IPS-20b (cell line): Measurements from ENCODE around the gene GALNT1.

Experiments
- H3K27ac ChIP-seq: one replicate; pipeline ENCODE4 v1.5.1; 2013; ENCODE audit warnings: low read length
- H3K27me3 ChIP-seq: 2 replicates; pipeline ENCODE4 v1.6.1; 2013; ENCODE audit warnings: mild to moderate bottlenecking, low read length, inconsistent platforms; ENCODE audit not compliant: insufficient read depth
- H3K36me3 ChIP-seq: 2 replicates; pipeline ENCODE4 v1.6.1; 2013; ENCODE audit warnings: low read depth, mild to moderate bottlenecking, inconsistent platforms, low read length, moderate library complexity; ENCODE audit not compliant: insufficient read depth
- H3K4me1 ChIP-seq: 2 replicates; pipeline ENCODE4 v1.6.1; 2013; ENCODE audit warnings: mild to moderate bottlenecking, control low read depth, inconsistent platforms, low read length, moderate library complexity; ENCODE audit not compliant: insufficient read depth
- H3K4me3 ChIP-seq: 2 replicates; pipeline ENCODE4 v1.5.1; 2013; ENCODE audit warnings: mild to moderate bottlenecking, low read length, inconsistent platforms
- H3K9ac ChIP-seq: 2 replicates; pipeline ENCODE4 v1.6.1; 2013; ENCODE audit warnings: low read depth, mild to moderate bottlenecking, inconsistent platforms, low read length, moderate library complexity
- H3K9me3 ChIP-seq: 2 replicates; pipeline ENCODE4 v1.6.1; 2013; ENCODE audit warnings: mild to moderate bottlenecking, low read depth, low read length, inconsistent platforms; ENCODE audit not compliant: insufficient read depth

The GALNT1 gene

GRCh38 chr18:35584735-35585134 is 3.2 kb downstream of the GALNT1 start:
- Histone ChIP-seq H3K36me3 (no peaks in the 10 kb centered on the region), H3K4me1 (peaks cover 19% of the 10 kb centered on the region), H3K9me3 (peaks cover 19% of the 10 kb centered on the region), H3K27me3 (peaks cover 14% of the 10 kb centered on the region), H3K27ac (no peak overlapping the region), H3K4me3 (no peak overlapping the region), H3K9ac (no peak overlapping the region)

- H3K27ac ChIP-seq: no peak overlapping the region
- H3K27me3 ChIP-seq: peaks cover 7% of the 10 kb centered on the region; the same call in 1 of the 2 replicates
- no peak overlapping the region for H3K9ac ChIP-seq
- H3K36me3 ChIP-seq: no peaks in the 10 kb centered on the region
- H3K4me1 ChIP-seq: peaks cover 19% of the 10 kb centered on the region
- peaks cover 19% of the 10 kb centered on the region for H3K9me3 ChIP-seq
- H3K4me3 ChIP-seq: no peak overlapping the region
Measured at GRCh38 chr18:35585608-35586007, 4.1 kb downstream of the GALNT1 start.

DNA sequence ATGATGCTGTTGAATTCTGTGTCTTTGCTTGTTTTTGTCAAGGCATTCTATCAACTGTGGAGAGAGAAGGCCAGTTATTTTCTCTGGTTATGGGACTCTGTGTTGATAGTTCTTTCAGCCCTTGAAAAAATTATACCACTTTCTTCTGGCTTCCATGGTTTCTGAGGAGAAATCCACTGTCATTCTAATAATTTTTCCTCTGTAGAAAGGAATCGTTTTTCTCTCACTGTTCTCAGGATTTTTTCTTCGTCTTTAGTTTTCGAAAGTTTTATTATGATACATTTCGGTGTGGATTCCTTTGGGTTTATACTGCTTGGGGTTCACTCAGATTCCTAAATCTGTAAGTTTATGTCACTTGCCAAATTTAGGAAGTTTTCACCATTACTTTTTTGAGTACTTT is 6.6 kb downstream of the GALNT1 start:
- H3K9ac ChIP-seq: no peak overlapping the region

GRCh38 chr18:35588995-35589394 is 7.5 kb downstream of the GALNT1 start:
- no peaks in the 10 kb centered on the region for H3K27me3 ChIP-seq
- peaks cover 19% of the 10 kb centered on the region for H3K9me3 ChIP-seq
- peaks cover 6% of the 10 kb centered on the region for H3K4me1 ChIP-seq
- H3K9ac ChIP-seq: no peak overlapping the region
- no peak overlapping the region for H3K27ac ChIP-seq
- H3K4me3 ChIP-seq: no peak overlapping the region
- H3K36me3 ChIP-seq: no peaks in the 10 kb centered on the region

More for the DNA sequence above, 6.6 kb downstream of the GALNT1 start:
- Histone ChIP-seq H3K27ac (no peak overlapping the region), H3K4me1 (peaks cover 10% of the 10 kb centered on the region), H3K4me3 (no peak overlapping the region), H3K36me3 (no peaks in the 10 kb centered on the region), H3K27me3 (no peaks in the 10 kb centered on the region), H3K9me3 (peaks cover 19% of the 10 kb centered on the region)

GRCh38 chr18:35589546-35589945 is 8.0 kb downstream of the GALNT1 start:
- H3K9ac ChIP-seq: no peak overlapping the region
- H3K27me3 ChIP-seq: no peaks in the 10 kb centered on the region
- H3K27ac ChIP-seq: no peak overlapping the region
- no peaks in the 10 kb centered on the region for H3K36me3 ChIP-seq
- peaks cover 14% of the 10 kb centered on the region for H3K9me3 ChIP-seq
- H3K4me1 ChIP-seq: peaks cover 6% of the 10 kb centered on the region
- no peak overlapping the region for H3K4me3 ChIP-seq

DNA sequence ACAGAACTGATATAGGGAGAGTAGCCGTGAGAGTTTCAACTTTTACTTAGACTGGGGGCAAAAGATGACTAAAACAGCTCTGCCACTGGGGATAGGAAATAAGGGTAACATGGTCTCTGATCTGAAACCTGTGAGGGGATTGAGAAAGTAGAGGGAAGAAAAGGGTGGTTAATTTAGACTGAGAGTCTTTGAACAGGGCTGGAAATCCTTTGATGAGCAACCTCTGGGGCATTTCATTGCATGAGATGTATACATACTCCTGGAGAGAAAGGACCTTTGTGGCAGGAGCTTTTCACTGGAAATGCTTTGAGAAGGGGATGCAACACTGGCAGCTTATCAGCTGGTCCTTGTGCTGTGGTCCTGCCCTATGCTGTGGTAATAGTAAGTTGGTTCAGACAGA is 9.4 kb downstream of the GALNT1 start:
- H3K4me1 ChIP-seq: peaks cover 6% of the 10 kb centered on the region

GRCh38 chr18:35592298-35592697 is 10.8 kb downstream of the GALNT1 start:
- H3K4me3 ChIP-seq: no peak overlapping the region
- no peak overlapping the region for H3K9ac ChIP-seq
- H3K36me3 ChIP-seq: no peaks in the 10 kb centered on the region
- H3K9me3 ChIP-seq: peaks cover 8% of the 10 kb centered on the region
- no peak overlapping the region for H3K27ac ChIP-seq
- no peaks in the 10 kb centered on the region for H3K27me3 ChIP-seq
- peaks cover 6% of the 10 kb centered on the region for H3K4me1 ChIP-seq

More for the DNA sequence above, 9.4 kb downstream of the GALNT1 start:
- H3K9me3 ChIP-seq: peaks cover 11% of the 10 kb centered on the region
- no peak overlapping the region for H3K4me3 ChIP-seq
- H3K36me3 ChIP-seq: no peaks in the 10 kb centered on the region
- H3K27ac ChIP-seq: no peak overlapping the region
- H3K27me3 ChIP-seq: no peaks in the 10 kb centered on the region
- no peak overlapping the region for H3K9ac ChIP-seq

DNA sequence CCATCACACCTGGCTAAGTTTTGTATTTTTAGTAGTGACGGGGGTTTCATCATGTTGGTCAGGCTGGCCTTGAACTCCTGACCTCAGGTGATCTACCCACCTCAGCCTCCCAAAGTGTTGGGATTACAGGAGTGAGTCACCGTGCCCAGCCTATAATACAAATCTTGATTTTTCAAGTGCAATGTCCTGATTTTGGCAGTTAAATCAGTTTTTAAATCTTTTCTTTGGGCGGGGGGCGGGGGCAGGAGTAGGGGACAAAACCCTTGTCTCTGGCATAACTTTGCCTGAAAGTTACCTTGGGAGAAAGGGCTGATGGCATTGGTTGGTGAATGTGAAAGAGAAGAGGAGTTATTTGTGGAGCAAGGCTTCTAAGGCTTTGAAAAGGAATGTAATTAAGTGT is 12.3 kb downstream of the GALNT1 start:
- Histone ChIP-seq H3K36me3 (no peaks in the 10 kb centered on the region), H3K27ac (no peak overlapping the region), H3K9me3 (no peaks in the 10 kb centered on the region), H3K4me3 (no peak overlapping the region), H3K9ac (no peak overlapping the region), H3K27me3 (no peaks in the 10 kb centered on the region), H3K4me1 (peaks cover 6% of the 10 kb centered on the region)

GRCh38 chr18:35597758-35598157 is 16.2 kb downstream of the GALNT1 start:
- H3K9me3 ChIP-seq: peaks cover 5% of the 10 kb centered on the region; the same call in 1 of the 2 replicates

DNA sequence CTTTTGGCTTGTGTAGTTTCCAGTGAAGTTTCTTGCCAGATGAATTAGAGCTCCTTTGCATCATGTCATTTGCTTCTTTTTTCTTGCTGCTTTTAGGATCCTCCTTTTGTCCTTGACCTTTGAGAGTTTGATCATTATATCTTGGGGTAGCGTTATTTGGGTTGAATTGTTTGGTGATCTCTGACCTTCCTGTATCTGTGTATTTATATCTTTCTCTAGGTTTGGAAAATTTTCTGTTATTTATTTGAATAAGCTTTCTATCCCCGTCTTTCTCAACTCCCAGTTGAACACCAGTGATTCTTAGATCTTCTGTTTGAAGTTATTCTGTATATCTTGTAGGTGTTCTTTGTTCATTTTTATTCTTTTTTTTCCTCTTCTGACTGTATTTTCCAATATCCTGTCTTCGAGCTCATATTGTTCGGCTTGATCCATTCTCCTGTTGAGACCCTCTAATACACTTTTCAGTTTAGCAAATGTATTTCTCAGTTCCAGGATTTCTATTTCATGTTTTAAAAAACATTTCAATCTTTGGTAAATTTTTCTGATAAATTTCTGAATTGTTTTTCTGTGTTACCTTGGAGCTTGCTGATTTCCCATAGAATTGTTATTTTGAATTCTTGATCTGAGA is 20.8 kb downstream of the GALNT1 start:
- Histone ChIP-seq H3K27me3 (no peaks in the 10 kb centered on the region), H3K4me3 (no peak overlapping the region), H3K9me3 (peaks cover 5% of the 10 kb centered on the region; the same call in 1 of the 2 replicates), H3K36me3 (no peaks in the 10 kb centered on the region), H3K4me1 (peaks cover 11% of the 10 kb centered on the region; the same call in 1 of the 2 replicates), H3K27ac (no peak overlapping the region), H3K9ac (no peak overlapping the region)

More at GRCh38 chr18:35597758-35598157, 16.2 kb downstream of the GALNT1 start:
- no peak overlapping the region for H3K27ac ChIP-seq
- no peak overlapping the region for H3K9ac ChIP-seq
- H3K4me1 ChIP-seq: 0 out of 2 replicates have a peak, but pooled peaks cover 3% of the 10 kb centered on the region
- H3K36me3 ChIP-seq: no peaks in the 10 kb centered on the region
- no peaks in the 10 kb centered on the region for H3K27me3 ChIP-seq
- no peak overlapping the region for H3K4me3 ChIP-seq

DNA sequence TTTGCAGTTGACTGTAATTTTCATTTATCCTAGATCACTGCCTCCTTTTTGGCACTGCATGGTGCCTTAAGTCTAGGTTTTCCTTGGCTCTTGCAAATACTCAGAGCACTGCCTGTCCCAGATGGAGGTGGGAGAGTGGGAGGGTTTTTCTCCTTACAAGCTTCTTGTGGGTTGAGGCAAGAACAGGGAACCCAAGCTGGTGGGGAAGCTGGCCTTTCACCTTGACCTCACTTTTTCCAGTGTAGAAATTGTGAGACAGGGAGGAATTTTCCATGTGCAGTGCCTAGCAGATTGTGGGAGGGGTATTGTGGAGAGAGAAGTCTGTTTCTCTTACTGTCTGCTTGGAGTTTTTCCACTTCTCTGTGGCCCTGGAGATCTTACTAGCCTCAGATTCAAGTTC is 21.5 kb downstream of the GALNT1 start:
- Histone ChIP-seq H3K27me3 (no peaks in the 10 kb centered on the region), H3K9me3 (peaks cover 5% of the 10 kb centered on the region; the same call in 1 of the 2 replicates), H3K36me3 (no peaks in the 10 kb centered on the region), H3K4me1 (peaks cover 14% of the 10 kb centered on the region; the same call in 1 of the 2 replicates), H3K9ac (no peak overlapping the region), H3K27ac (no peak overlapping the region), H3K4me3 (no peak overlapping the region)

DNA sequence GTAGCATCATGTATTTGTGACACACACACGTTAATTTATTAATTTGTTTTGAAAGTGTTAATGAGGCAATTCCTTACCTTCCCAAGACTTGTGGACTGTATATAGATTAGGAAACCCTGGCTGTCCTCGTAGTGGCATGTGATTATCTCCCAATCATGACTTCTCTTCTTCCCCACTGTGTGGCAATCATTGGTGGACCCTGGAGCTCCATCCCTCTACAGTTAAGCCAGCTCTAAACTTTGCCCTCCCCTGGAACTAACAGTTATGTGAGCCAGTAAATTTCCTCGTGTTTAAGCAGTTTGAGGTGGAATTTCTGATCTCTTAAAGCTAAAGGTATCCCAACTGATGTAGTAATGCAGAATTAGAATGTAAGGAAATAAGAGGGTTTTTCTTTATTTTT is 22.0 kb downstream of the GALNT1 start:
- Histone ChIP-seq H3K4me1 (peaks cover 14% of the 10 kb centered on the region; the same call in 1 of the 2 replicates), H3K9ac (no peak overlapping the region), H3K4me3 (no peak overlapping the region), H3K27ac (no peak overlapping the region), H3K27me3 (no peaks in the 10 kb centered on the region), H3K9me3 (peaks cover 5% of the 10 kb centered on the region; the same call in 1 of the 2 replicates), H3K36me3 (no peaks in the 10 kb centered on the region)
